ENCODE data around the gene UCN2.
"Not testable (repeated sequence)": the region's sequence is repeated elsewhere in the genome, so short reads cannot be mapped to it uniquely, and the experiment has no call there.

The UCN2 gene

GRCh38 chr3:48560648-48561018 is 2.9 kb downstream of the UCN2 start:
- DNase-seq, result no peak

- peak; percentile 84 to 90 for DNase-seq
These were observed 5.0 kb downstream of the UCN2 start for GRCh38 chr3:48558493-48559134.

- DNase-seq, result peak; percentile 98 to 99
These were observed 6.6 kb downstream of the UCN2 start, which contains the start of gene PFKFB4 for GRCh38 chr3:48556796-48557626. PFKFB4 (minus strand) TSS chr3:48556803; CDS start chr3:48556777, 26 bp downstream.

GRCh38 chr3:48555949-48556795 is 7.4 kb downstream of the UCN2 start:
- DNase-seq, result no peak

- no peak for DNase-seq
These were observed 8.2 kb downstream of the UCN2 start for GRCh38 chr3:48555231-48555948.

- DNase-seq, result no peak
These were observed 9.4 kb downstream of the UCN2 start for GRCh38 chr3:48553886-48554845.

GRCh38 chr3:48553361-48553760 is 10.2 kb downstream of the UCN2 start:
- DNase-seq, result no peak

GRCh38 chr3:48552111-48552951 is 11.2 kb downstream of the UCN2 start:
- no peak for DNase-seq

- not testable (repeated sequence) for DNase-seq
These were observed 11.9 kb downstream of the UCN2 start for GRCh38 chr3:48551651-48552050.

- peak; percentile 84 to 99 for DNase-seq
These were observed 14.6 kb downstream of the UCN2 start for GRCh38 chr3:48548729-48549705.

- DNase-seq, result no peak
These were observed 15.5 kb downstream of the UCN2 start for GRCh38 chr3:48548126-48548525.

- DNase-seq, result no peak
These were observed 17.3 kb downstream of the UCN2 start for GRCh38 chr3:48546203-48546829.

- peak; percentile 35 to 47 for DNase-seq
These were observed 19.4 kb downstream of the UCN2 start for GRCh38 chr3:48544141-48544540.

- peak; percentile 67 to 69 for DNase-seq
These were observed 20.2 kb downstream of the UCN2 start for GRCh38 chr3:48543271-48543866.

- DNase-seq, result no peak
These were observed 25.1 kb downstream of the UCN2 start for GRCh38 chr3:48538451-48538850.

GRCh38 chr3:48536785-48537184 is 26.8 kb downstream of the UCN2 start:
- DNase-seq, result no peak

- DNase-seq, result no peak
These were observed 27.5 kb downstream of the UCN2 start for GRCh38 chr3:48536116-48536515.

GRCh38 chr3:48535578-48535977 is 28.0 kb downstream of the UCN2 start:
- DNase-seq, result no peak

All from inflammatory macrophage treated with lipopolysaccharide for 1 hour (primary cell).